GM18519 (cell line): ENCODE results near the gene SLC9A5.

ENCODE experiments used
- ATAC-seq: cut with Tn5 transposase; IDR thresholded peaks from one replicate; pipeline ENCODE4 v1.9.1; 2021; ENCODE audit warnings: mild to moderate bottlenecking, moderate library complexity; ENCODE audit not compliant: unreplicated experiment, low FRiP score

Gene SLC9A5

DNA sequence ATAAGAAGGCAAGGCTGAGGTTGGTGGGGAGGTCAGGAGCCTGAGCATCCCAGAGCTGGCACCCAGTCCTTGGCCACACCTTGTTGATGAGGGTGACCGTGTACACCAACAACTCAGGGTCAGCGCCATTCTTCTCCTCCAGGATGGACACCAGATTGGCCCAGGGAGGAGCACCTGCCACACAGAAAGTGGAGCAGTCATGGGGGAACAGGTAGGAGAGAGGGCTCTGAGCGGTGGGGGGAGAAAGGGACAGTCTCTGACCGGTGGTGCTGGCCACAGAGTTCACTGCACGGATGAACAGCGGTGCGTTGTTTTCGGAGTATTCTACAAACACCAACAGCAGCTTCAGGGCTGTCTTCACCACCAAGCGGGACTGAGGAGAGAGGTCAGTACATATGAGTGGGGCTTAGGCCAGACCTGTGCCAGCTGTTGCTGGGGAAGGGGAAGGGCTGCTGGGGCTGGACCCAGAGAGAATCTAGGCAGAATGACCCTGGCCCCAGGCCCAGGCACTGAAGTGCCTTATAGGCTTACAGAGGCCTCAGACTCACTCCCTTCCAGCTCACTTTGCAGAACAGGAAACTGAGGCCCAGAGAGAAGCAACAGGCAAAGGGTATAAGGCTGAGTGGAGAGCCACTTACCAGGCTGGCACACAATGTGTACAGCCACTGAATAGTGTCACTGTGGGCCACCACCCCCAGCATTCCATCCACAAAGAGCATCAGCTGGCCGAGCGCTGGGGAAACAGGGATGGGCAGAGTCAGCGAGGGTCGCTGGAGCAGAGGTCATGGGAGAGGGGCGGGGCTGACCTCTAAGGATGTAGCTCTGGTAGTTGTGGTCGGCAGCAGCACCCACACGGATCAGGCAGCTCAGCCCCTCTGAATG, 11.1 kb upstream of the SLC9A5 start:
- no peak for ATAC-seq

DNA sequence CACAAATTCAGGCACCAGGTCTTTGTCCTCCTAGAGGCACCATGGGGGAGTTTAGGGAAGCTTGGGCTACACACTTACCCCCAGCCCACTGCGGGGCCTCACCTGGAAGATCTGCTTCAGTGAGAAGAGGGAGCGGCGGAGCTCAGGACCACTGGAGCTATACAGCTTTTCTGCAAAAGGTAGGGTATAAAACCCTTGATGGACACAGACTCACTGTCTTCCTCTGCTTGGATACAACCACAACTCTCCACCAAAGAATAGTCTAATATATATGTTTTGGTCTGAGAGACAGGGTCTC, 10.6 kb upstream of the SLC9A5 start:
- no peak for ATAC-seq

DNA sequence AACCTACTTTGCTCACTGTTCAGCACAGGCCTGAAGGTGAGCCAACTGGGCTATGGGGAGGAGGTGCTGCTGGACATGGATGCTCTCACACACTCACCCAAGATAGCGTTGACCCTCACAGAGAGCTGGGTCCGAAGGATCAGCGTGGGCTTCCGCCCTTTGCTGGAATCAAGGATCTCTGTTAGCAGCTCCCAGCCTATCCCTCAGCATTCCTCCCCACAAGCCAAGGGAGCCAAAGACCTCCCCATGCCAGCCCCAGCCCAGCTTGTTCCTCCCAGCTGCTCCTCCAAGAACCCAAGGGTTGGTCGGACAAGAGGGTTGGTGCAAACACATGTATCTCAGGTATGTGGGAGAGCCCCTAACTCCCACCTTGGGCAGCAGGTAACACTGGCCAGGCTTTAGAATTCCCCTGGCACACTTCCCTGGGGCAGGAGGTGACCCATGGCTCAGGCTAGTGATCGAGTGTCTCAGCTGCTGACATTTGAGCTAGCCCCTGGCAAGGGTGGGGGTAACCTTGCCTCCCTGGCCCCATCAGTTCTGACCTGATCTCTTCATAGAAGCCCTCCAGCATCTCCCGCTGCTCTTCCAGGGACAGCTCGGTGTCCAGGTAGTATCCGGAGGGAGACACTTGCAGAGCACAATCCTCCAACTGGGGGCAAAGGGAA, 9.8 kb upstream of the SLC9A5 start:
- no peak for ATAC-seq

DNA sequence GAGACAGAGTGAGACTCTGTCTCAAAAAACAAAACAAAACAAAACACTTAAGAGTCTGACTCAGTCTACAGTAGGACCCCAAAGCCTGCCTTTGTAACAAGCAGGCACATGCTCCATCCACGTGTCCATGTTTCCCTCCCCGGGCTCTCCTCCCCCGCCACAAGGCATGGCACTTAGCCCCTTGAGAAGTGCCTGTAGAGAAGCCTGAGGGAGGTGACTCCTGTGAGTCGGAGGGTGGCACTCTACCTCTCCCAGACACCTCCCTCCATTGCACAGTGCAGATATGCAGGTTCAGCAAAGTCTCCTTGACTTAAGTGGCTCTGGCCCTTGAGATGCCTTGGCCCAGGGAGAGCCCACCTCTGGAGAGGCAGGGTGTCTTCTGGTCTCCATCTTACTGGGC, 8.3 kb upstream of the SLC9A5 start:
- ATAC-seq = no peak

DNA sequence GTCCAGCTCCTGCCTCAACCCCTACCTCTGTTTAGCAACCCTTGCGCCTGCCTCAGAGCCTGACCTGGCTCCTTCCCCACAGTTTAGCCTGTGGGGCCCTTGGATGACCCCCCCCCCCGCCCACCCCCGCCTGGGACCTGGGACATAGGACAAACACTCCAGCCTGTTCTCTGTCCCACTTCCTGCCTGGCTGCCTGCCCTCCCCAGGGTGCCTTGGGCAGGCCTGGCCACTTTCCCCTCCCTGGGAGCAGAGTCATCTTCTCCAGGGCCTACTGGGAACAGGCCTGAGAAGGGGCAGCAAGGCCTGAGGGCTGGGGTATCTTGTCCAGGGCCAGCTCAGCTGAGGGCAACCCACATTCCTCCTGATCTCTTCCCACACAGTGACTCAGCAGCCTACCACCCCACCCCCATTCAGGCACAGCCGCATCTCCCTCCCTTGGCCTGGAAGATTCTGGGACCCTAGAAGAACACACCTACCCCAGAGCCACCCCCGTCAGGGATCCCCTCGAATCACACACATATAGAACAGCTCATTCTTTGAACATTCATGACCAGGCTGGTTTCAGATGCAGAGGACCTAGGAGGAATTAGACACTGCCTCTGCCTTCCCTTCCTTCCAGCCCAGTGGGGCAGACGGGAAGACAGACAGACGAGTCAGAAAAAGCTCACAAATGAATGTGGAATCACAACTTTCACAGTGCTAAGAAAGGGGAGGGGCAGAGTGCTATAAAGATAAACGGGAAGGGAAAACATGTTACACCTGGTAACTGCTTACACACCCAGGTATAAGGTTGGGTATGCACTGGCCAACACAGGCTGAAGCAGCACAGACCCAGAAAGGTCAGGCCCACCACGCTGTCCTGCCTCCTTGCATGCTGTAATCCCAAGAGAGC, 7.5 kb upstream of the SLC9A5 start:
- no peak for ATAC-seq

DNA sequence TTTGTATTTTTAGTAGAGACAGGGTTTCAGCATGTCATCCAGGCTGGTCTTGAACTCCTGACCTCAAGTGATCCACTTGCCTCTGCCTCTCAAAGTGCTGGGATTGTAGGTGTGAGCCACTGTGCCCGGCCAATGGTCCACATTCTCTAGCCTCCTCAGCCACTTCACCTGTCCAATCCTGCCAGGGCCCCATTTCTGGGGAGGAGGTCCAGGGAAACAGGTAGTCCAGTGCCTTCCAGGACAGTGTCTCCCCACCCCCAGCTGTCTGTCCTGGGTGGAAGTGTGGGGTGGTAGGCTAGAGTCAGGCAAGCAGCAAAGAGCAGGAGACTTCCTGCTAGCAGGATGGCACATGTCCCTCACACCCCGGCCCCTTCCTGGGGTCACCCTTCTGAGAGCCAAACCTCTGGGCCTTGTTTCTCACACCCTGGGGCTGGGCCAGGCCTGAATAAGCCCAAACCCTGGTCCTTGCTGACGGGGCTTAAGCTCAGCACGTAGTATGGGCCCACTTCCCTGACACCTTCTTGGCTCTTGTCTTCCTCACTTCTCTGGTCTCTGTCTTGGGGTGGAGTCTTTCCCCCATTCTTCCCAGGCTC, 6.5 kb upstream of the SLC9A5 start:
- no peak for ATAC-seq

DNA sequence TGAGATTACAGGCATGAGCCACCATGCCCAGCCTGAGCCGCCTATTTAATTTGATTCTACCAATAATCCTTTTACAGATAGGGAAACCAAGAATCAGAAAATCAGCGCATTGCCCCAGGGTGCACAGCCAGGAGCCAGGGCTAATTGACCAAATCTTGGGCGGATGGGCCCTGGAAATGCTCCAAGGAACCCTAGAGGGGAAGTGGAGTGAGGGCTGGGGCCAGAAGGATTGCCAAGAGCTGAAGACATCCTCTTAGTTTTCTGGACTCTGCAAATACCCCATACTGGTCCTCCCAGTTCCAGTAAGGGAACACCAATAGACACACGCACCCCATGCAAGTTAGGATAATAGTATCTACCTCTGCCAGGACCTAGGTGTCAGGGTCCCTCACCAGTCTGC, 5.3 kb upstream of the SLC9A5 start:
- ATAC-seq = no peak

DNA sequence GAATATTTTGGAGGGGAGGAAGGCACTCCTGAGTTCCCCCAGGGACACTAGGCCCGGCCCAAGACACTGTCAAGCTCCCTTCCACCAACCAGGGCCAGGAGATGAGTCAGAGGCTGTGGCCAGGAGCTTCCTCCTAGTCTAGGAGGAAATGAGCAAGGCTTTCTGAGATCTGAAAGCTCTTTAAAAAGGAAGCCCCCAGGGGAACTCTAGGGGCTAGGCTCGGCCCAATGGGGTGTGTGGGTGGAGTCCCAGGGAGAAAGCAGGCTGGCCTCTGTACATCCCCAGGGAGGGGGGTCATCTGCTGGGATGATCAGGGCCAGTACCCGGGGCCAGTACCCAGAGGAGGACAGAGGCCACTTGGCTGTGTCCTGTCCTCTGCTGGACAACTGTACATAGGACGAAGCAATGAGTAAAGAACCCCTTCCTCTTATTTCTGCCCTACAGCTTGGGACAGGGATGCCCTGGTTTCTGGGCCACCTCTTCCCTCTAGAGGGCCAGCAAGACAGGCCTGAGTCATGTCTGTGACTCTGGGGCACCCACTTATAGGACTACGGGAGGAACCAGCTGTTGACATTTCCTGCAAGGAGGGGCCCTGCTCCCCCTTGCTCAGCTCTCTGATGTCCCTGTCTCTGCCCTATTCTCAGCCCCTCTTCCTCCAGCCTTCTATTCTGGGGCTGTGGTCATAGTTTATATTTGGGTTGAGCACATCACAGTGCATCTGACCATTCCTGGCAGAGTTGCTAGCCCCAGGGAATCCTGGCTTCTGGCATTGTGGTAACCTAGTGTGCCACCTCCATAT, 4.2 kb upstream of the SLC9A5 start:
- peak; percentile 37 for ATAC-seq

DNA sequence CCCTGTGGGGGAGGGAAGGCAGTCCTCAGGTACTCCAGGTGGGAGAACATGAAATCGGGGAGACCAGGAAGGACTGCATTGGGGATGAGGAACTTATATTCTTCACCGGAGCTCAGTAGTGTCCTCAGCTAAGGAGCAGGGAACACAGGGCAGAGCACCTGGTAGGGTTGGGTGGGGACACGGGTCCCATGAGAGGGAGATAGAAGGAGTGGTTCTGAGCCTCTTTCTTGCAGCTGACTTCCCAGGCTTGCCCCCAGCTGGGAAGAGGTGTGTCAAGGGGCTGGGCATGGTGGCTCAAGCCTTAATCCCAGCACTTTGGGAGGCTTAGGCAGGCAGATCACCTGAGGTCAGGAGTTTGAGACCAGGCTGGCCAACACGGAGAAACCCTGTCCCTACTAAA, 3.6 kb upstream of the SLC9A5 start:
- ATAC-seq = no peak

DNA sequence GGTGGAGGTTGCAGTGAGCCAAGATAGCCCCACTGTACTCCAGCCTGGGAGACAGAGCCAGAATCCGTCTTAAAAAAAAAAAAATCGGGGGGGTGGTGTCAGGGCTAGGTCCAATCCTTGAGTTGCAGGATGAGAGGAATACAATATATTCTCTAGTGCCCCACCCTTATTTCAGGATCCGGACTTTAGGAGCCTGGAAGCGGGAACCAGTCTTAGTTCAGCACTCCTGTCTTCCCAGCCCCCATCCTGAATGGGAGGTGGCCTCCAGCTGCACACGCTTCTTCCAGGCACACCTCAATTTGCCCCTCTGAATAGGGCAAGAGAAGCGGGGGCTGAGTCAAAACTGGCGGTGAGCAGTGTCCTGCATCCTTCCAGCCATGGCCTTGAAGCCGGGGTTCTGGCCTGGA, 3.1 kb upstream of the SLC9A5 start:
- no peak for ATAC-seq

DNA sequence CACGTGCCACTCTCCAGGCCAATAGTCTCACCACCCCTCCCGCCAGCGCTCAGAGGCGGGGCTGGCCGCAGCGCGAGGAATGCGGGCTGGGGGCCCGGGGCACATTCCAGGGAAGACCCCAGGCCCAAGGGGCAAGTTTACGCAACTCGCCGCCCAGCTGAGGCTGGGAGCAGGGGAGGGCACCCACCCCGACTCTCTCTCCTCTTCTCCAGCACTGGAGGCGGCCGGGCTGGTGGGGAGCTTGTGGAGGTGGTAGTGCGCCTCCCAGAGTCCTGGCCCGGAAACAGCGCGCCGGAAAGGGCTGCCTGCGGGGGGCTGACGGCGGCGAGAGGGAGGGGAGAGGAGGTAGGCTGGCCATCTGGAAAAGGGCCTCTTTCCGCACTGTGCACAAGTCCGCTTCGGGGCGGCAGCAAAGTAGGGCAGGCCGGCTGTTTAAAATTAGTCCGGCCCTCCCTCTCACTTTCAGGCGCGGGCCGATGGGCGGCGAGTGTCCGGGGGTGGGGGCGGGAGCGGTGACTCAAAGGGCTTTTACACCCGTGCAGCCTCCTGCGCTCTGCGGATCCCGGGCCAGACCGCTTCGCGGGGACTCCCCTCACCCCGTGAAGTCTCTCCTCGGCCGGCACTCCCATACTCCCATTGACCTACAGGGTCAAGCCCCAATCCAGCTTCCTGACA, 2.6 kb upstream of the SLC9A5 start:
- ATAC-seq = no peak

DNA sequence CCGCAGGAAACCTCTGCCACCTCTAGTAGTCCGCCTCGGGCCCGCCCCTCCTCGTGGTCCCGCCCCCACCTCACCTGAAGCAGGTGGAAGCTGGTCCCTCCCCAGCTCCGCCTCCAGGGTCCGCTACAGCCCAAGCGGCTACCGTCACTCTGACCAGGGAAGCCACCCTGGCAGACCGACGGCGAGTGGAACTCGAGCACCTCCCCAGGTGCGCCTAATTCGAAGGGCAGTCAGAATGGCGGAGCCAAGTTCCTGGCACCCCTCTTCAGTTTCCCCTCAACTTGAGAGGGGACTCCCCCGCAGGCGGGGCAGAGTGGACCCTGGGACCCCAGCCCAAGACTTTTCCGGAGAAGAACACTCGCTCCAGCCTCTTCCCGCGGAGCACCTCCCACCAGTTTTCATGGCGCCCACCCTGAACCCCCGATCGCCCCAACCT, 2.0 kb upstream of the SLC9A5 start:
- ATAC-seq = no peak

DNA sequence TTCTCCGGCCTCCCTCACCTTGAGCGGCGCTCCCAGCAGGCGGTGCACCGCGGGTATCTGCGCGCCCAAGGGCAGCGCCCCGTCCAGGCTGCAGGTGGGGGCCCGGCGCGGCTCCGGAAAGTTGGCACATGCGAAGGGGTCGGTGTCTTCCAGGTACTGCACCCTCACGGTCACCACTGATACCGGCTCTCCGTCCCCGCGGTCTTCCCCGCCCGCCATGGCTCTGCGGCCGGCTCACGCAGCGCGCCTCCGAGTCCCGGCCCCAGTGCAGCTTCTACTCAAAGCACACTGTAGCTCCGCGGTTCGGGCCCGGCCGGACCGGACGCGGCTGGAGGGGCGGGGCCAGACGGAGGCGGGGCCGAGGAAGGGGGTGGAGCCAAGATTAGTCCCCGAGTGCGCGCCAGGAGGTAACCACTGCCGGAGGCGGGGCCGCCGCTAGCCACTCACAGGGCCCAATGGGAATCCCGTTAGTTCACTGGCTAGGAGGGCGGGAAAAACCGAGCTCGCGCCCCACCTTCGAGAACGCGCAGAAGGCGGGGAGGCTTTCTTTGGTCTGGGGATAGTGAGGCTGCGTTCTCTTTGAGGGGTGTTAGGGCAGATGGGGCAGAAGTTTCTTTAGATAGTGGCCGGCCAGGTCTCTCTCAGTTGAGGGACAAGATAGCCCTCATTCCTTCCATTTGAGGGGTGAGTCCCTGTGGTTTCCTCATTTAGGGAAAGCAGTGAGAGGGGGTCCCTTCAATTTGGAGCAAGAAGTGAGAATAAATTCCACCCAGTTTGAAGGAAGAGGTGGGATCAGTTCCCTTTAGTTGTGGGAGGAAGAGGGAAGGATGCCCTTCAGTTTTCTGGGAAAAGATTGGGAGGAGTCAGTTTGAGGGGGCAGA, 1.3 kb upstream of the SLC9A5 start, which contains the start of gene FHOD1:
Gene FHOD1, minus strand, starts transcription at position 290 of the 881 bp plus-strand sequence. Its CDS starts 71 bp downstream, at position 219.
- peak; percentile 35 for ATAC-seq

DNA sequence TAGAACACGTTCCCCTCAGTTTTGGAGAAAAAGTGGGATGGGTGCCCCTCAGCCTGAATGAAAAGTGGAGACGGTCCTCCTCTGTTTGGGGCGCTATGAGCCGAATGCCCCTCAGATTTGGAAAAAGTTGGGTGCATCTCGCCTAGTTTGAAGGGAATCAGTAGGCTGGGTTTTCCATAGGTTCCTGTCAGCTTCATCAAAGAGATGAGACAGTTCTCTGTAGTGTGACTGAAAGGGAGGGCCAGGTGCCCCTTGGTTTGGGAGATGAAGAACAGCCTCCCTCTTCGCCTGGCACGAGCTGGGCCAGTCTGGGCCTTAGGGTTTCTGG, 742 bp upstream of the SLC9A5 start:
- ATAC-seq = no peak

DNA sequence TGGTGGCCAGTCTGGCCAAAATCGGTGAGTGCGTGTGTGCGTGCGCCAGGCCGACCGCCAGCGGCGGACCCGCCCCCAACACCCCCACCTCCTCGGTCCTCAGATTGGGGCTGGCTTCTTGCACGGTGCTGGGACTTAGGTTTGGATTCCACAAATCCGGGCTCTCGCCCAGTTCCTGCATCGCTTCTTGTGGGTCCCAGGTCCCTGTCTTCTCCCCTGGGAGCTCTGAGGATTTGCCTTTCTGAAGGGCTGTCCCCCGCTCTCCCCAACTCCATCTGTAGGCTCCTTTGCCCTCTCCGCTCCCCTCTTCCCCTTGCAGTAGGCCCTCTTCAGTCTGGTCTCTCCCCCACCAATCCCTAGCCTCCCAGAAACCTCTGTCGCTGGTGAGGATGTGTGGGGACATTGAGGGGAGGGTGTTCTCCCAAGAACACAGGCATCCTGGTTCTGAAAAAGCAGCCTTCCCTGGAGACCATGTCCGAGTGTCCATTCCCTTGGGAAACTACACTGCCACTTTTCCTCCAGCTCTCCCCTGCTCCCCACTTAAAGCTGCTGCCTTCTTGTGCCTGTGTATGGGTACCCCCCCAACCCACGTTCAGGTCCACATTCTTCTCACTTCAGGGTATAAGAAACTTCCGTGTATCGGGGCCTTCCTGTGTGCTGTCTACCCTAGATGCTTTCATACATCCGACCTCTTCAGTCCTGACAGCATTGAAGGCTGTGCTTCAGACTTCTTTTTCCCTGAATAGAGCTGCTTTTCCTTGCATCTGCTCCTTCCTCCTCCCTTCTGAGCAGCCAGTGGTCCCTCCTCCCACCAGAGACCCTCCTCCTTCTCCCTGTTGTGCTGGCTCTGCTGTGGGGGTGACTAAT, 632 bp downstream of the SLC9A5 start:
- no peak for ATAC-seq

DNA sequence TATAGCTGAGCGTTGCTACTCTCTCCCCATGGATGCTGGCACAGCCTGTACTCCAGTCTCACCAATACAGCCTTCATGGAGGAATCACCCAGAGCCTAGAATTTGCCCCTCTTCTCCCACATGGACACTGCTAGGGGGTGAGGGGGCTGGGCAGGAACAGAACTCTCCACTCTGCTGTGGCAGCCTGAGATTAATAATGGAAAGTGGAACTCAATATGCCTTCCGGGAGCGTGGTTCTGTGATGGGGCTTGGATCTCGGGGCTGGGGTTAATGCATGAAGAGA, 1.2 kb downstream of the SLC9A5 start:
- ATAC-seq = no peak

DNA sequence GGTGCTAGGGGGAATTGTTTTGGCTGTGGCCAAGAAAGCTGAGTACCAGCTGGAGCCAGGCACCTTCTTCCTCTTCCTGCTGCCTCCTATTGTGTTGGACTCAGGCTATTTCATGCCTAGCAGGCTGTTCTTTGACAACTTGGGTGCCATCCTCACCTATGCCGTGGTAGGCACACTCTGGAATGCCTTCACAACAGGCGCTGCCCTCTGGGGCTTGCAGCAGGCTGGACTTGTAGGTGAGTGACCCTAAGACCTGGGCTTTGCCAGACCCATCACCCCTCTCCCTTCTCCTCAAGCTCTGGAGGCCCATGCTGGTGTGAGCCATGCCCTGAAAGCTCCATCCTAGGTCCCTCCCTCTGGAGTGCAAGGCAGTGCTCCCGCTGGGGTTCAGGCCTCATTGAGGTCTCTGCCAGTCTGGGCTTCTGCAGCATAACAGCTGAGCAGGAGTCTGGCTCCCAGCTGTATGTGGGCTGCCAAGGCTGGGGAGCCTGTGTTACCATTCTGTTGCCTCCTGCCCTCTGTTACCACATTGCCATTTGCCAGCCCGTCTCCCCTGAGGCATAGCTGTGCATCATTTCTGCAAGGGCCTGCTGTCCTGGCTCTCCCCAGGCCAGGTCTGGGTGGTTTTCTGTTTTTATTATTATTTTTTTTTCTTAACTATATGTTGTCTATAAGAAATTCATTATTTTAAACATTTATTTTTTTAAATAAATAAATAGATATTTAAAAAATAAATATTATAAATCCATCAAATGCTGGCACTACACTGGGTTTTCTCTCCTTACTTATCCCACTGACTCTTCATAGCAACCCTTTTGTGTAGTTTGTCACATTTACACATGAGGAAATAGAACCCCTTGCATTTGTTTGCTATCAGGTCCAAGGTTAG, 4.1 kb downstream of the SLC9A5 start:
- no peak for ATAC-seq
